GM23248 (cell line): ENCODE measurements around the gene PXK.

Source experiments
- EZH2 ChIP-seq: fragments of 200-600 bp; sonication (generic); IDR thresholded peaks from 2 replicates; pipeline ENCODE4 v1.6.1; 2018; ENCODE audit warnings: antibody characterized with exemption, mild to moderate bottlenecking; ENCODE audit not compliant: insufficient read depth, poor library complexity, severe bottlenecking
- EZH2phosphoT487 ChIP-seq: fragments of 200-600 bp; sonication (generic); IDR thresholded peaks from 2 replicates; pipeline ENCODE4 v1.6.1; 2018; ENCODE audit warnings: antibody characterized with exemption, moderate library complexity, mild to moderate bottlenecking, low read depth; ENCODE audit not compliant: insufficient read depth

GRCh38 chr3:58335652-58335947 is 2.9 kb downstream of the PXK start:
- TF ChIP-seq EZH2: no peak
- TF ChIP-seq EZH2phosphoT487: no peak
